ENCODE data around the gene SV2C.

DNA sequence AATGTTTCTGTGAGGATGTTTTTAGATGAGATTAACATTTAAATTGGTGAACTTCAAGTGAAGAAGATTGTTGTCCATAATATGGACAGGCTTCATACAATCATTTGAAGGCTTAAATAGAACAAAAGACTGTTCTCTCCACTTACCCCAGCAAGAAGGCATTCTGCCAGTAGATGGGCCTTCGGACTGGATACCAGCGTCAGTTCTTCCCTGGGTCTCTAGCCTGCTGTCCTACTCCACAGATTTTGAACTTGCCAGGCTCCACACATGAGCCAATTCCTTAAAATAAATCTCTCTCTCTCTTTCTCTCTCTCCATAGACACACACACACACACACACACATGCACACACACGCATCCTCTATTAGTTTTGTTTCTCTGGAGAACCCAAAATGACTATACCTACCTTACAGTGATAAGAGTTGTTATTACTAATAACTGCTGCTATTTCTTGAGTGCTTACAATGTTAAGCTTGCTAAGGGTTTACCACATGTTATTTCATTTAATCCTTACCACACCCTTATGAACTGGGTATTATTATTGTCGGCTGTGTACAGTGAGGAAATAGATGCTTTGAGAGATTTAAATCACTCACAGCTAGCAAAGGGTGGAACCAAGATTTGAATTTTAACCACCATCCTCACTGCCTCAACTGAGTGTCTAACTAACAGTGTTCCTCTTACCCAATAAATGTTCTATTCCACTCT lies 300.1 kb downstream of the SV2C start:
- no peak for TF ChIP-seq CTCF (IDR thresholded peaks at IDR 0.05)
- no peak for TF ChIP-seq EZH2 (IDR thresholded peaks at IDR 0.05; ENCODE audit: borderline replicate concordance, insufficient read depth, low read depth, low read length, poor library complexity, severe bottlenecking)
